HG03571 (cell line): Measurements from ENCODE around the gene TENT5A.

Experiments
- ATAC-seq: cut with Tn5 transposase; IDR thresholded peaks from one replicate; pipeline ENCODE4 v1.9.1; 2021; ENCODE audit not compliant: unreplicated experiment

Gene TENT5A

GRCh38 chr6:81720427-81720826 is 32.1 kb downstream of the TENT5A start:
- no peak for ATAC-seq

GRCh38 chr6:81718126-81718525 is 34.4 kb downstream of the TENT5A start:
- ATAC-seq: no peak

- no peak for ATAC-seq
Measured at GRCh38 chr6:81714684-81715083, 37.8 kb downstream of the TENT5A start.

- ATAC-seq: no peak
Measured at GRCh38 chr6:81713205-81713604, 39.3 kb downstream of the TENT5A start.

GRCh38 chr6:81708113-81708699 is 44.3 kb downstream of the TENT5A start:
- no peak for ATAC-seq

GRCh38 chr6:81704700-81705099 is 47.8 kb downstream of the TENT5A start:
- no peak for ATAC-seq

GRCh38 chr6:81700414-81700813 is 52.1 kb downstream of the TENT5A start:
- no peak for ATAC-seq

GRCh38 chr6:81697559-81697958 is 54.9 kb downstream of the TENT5A start:
- no peak for ATAC-seq

GRCh38 chr6:81696524-81696923 is 56.0 kb downstream of the TENT5A start:
- no peak for ATAC-seq
